ENCODE data around the gene S100A7A. TPM values are rescaled to one million over a fixed set of nuclear protein-coding genes. Genes with fewer than 3 reads are reported as not detected.

The S100A7A gene
- total and polyA plus RNA-seq, 2 of the 13 experiments (the other 11 are each of a cell fraction or from before 2014, with no cell fraction given): not detected

DNA sequence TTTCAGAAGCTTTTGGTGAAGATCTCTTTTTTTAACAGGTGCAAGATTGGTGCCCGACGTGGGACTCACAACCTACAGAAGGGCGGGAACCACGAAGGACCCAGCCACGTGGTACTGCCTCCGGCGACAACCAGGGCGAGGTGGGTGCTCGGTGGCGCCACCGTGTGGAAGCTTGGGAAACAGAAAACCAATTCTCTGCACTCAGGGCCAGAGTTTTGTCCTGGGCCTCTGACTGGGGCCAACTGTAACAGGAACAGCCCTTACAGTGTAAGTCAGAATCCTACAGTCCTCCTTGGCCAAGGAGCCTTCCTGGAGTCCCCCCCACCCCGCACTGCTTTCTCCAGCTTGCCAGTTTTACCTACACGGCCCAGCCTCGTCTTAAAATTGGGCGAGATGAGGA, 11.6 kb upstream of the S100A7A start (continued):
- TF ChIP-seq, protein P1, sequence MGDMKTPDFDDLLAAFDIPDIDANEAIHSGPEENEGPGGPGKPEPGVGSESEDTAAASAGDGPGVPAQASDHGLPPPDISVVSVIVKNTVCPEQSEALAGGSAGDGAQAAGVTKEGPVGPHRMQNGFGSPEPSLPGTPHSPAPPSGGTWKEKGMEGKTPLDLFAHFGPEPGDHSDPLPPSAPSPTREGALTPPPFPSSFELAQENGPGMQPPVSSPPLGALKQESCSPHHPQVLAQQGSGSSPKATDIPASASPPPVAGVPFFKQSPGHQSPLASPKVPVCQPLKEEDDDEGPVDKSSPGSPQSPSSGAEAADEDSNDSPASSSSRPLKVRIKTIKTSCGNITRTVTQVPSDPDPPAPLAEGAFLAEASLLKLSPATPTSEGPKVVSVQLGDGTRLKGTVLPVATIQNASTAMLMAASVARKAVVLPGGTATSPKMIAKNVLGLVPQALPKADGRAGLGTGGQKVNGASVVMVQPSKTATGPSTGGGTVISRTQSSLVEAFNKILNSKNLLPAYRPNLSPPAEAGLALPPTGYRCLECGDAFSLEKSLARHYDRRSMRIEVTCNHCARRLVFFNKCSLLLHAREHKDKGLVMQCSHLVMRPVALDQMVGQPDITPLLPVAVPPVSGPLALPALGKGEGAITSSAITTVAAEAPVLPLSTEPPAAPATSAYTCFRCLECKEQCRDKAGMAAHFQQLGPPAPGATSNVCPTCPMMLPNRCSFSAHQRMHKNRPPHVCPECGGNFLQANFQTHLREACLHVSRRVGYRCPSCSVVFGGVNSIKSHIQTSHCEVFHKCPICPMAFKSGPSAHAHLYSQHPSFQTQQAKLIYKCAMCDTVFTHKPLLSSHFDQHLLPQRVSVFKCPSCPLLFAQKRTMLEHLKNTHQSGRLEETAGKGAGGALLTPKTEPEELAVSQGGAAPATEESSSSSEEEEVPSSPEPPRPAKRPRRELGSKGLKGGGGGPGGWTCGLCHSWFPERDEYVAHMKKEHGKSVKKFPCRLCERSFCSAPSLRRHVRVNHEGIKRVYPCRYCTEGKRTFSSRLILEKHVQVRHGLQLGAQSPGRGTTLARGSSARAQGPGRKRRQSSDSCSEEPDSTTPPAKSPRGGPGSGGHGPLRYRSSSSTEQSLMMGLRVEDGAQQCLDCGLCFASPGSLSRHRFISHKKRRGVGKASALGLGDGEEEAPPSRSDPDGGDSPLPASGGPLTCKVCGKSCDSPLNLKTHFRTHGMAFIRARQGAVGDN (CRISPR knock-in tag; IDR thresholded peaks at IDR 0.05): peak; percentile 38
- TF ChIP-seq MAFF (IDR thresholded peaks at IDR 0.05; ENCODE audit: low read depth, low read length): no peak
- no peak for TF ChIP-seq ZNF546 (CRISPR knock-in tag; conservative IDR thresholded peaks at IDR 0.05)
- TF ChIP-seq ZNF775 (CRISPR knock-in tag; IDR thresholded peaks at IDR 0.05; ENCODE audit: borderline replicate concordance): no peak
- no peak for TF ChIP-seq TBX2 (CRISPR knock-in tag; IDR thresholded peaks at IDR 0.05; ENCODE audit: borderline replicate concordance)
- TF ChIP-seq ZSCAN20 (CRISPR knock-in tag; IDR thresholded peaks at IDR 0.05; ENCODE audit: borderline replicate concordance): no peak
- TF ChIP-seq RBM39 (IDR thresholded peaks at IDR 0.05; ENCODE audit: low read depth, low read length, poor library complexity, severe bottlenecking): no peak
- no peak for TF ChIP-seq MED8 (CRISPR knock-in tag; IDR thresholded peaks at IDR 0.05; ENCODE audit: insufficient replicate concordance)
- TF ChIP-seq POGZ (CRISPR knock-in tag; IDR thresholded peaks at IDR 0.05): no peak
- TF ChIP-seq NKX3-1 (CRISPR knock-in tag; IDR thresholded peaks at IDR 0.05): no peak
- no peak for TF ChIP-seq CENPT (CRISPR knock-in tag; IDR thresholded peaks at IDR 0.05; ENCODE audit: low read depth)
- TF ChIP-seq, protein P2, sequence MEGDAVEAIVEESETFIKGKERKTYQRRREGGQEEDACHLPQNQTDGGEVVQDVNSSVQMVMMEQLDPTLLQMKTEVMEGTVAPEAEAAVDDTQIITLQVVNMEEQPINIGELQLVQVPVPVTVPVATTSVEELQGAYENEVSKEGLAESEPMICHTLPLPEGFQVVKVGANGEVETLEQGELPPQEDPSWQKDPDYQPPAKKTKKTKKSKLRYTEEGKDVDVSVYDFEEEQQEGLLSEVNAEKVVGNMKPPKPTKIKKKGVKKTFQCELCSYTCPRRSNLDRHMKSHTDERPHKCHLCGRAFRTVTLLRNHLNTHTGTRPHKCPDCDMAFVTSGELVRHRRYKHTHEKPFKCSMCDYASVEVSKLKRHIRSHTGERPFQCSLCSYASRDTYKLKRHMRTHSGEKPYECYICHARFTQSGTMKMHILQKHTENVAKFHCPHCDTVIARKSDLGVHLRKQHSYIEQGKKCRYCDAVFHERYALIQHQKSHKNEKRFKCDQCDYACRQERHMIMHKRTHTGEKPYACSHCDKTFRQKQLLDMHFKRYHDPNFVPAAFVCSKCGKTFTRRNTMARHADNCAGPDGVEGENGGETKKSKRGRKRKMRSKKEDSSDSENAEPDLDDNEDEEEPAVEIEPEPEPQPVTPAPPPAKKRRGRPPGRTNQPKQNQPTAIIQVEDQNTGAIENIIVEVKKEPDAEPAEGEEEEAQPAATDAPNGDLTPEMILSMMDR (CRISPR knock-in tag; IDR thresholded peaks at IDR 0.05): peak; percentile 48
- TF ChIP-seq, protein P3, sequence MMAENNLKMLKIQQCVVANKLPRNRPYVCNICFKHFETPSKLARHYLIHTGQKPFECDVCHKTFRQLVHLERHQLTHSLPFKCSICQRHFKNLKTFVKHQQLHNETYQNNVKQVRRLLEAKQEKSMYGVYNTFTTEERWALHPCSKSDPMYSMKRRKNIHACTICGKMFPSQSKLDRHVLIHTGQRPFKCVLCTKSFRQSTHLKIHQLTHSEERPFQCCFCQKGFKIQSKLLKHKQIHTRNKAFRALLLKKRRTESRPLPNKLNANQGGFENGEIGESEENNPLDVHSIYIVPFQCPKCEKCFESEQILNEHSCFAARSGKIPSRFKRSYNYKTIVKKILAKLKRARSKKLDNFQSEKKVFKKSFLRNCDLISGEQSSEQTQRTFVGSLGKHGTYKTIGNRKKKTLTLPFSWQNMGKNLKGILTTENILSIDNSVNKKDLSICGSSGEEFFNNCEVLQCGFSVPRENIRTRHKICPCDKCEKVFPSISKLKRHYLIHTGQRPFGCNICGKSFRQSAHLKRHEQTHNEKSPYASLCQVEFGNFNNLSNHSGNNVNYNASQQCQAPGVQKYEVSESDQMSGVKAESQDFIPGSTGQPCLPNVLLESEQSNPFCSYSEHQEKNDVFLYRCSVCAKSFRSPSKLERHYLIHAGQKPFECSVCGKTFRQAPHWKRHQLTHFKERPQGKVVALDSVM (CRISPR knock-in tag; IDR thresholded peaks at IDR 0.05): no peak
- TF ChIP-seq, protein P4, sequence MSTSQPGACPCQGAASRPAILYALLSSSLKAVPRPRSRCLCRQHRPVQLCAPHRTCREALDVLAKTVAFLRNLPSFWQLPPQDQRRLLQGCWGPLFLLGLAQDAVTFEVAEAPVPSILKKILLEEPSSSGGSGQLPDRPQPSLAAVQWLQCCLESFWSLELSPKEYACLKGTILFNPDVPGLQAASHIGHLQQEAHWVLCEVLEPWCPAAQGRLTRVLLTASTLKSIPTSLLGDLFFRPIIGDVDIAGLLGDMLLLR (CRISPR knock-in tag; IDR thresholded peaks at IDR 0.05): 0 out of 2 replicates have a peak, but pooled peaks have one; percentile 47
- TF ChIP-seq HOXA5 (CRISPR knock-in tag; IDR thresholded peaks at IDR 0.05): no peak
